Suppressor macrophage treated with lipopolysaccharide for 4 hours (primary cell): Measurements from ENCODE around the gene NR2F6.
A peak's percentile ranks its signal among the peaks of the same experiment; 100 is the strongest.

Experiments used
- DNase-seq: peaks from one replicate; pipeline ENCODE4 v3.0.0-alpha.2; 2020

Gene NR2F6

DNA sequence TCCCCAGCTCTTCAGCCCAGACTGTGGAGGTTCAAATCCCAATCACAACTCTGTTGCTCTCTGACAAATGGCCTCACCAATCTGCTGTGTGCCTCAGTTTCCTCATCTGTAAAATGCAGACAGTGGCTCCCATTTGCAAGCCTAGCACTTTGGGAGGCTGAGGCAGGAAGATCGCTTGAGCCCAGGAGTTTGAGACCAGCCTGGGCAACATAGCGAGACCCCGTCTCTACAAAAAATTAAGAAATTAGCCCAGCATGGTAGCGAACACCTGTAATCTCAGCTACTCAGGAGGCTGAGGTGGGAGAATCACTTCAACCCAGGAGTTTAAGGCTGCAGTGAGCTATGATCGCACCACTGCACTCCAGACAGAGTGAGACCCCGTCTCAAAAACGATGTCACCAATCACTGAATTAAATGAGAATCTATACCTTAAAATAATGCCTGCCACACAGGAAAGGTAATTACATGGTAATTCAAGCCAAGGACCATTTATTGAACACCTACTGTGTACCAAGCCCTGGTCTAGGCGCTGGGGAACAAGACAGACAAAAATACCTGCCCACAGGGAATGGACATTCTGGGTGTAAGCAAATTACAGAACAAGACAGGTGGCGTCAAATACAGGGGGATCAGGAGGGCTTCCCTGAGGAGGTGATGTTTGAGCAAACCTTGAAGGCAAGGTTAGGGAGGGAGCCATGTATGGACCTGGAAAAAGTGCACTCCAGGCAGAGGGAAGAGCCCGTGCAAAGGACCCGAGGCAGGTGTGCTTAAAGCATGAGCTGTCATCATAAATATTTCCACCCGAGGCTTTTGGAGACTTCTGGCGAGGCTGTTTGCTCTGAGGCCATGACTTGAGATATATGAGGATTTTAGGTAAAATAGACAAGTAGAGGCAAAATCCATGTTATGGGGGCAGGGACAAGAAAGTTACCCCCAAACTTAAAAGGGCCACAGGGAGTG is 7.7 kb downstream of the NR2F6 start:
- no peak for DNase-seq

DNA sequence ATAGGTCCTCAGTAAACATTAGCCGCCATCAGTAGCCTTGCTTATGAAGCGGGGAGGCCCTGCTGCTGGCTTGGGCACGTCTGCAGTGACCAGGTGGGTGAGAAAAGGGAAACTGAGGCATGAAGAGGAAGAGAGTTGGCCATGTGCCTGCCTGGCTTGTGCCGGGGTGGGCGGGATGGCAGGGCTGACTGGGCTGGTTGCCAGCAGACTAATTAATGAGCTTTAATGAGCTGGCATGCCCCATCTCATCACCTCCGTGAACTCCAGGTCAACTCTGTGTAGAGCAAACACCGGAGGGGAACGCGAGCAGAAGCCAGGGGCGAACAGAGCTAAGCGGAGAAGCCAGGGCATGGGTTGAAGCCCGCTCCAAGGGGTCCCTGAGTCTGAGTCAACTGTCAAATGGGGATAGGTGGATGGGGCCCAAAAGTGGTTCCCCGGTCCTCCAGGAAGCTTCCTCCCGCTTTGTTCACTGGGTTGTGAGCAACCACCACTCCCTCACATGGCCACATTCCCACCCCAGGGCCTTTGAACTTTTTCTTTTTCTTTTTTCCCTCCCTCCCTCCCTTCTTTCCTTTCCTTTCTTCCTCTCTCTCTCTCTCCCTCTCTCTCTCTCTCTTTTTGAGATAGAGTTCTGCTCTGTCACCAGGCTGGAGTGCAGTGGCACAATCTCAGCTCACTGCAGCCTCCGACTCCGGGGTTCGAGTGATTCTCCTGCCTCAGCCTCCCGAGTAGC is 8.7 kb downstream of the NR2F6 start:
- DNase-seq, result no peak

DNA sequence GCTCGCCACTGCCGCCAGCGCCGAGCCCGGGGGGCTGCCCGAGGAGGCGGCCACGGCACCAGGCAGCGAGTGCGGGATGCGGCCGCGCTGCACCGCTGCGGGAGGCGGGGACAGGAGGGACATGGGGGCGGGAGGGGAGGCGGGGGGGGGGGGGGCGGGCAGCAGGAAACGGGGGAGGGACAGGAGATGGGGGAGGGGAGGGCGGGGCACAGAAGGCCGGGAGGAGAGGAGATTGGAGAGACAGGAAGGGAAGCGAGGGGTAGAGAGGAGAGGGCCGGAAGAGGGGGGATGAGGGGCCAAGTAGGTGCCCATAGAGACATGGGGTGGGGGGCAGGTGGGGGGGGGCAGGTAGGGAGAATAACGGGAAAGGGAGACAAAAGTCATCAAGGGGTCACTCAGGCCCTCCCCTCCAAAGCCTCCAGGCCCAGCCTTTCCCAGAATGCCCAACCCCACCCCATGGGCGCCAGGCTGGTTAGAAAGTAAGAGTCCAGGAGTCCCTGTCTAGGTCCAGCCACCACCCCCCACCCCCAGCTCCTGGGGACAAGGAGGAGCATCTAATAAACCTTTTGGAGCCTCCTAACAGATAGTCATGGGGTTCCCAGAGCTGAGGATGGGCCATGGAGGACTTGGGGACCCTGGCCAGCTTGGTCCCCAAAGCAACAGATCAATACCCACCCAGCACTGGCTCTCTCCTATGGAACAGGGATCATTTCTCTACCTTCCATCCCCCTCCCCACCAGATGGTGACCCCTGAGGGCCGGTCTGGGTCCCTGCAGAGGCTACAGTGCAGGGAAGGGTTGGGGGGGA is 9.5 kb downstream of the NR2F6 start:
- no peak for DNase-seq

DNA sequence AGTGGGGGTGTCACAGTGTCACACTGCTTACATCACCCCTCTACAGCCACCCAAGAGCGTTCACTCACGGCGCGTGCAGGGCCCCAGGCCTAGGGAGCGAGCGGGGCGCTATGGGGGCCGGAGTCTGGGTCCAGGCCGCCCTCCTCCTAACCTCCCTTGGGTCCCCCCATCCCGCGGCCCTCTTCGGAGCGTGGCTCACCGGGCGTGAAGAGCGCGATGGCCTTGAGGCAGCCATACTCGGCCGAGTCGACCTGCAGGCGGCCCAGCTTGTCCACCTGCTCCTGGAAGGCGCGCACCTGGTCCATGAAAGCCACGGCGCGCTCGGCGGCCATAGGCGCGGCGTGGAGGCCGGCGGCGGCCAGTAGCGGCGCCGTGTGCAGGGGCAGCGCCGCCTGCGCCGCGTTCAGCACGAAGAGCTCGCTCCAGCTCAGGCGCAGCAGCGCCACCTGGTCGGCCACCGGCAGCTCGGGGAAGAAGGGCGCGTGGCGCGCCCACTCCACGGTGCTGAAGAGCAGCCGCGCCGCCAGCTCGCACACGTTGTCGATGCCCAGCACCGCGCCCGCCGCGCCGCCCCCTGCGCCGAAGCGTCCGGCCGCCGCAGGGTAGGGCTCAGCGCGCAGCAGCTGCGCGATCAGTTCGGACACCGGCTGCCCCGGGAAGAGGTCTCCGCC is 10.3 kb downstream of the NR2F6 start:
- DNase-seq, result peak; percentile 74

DNA sequence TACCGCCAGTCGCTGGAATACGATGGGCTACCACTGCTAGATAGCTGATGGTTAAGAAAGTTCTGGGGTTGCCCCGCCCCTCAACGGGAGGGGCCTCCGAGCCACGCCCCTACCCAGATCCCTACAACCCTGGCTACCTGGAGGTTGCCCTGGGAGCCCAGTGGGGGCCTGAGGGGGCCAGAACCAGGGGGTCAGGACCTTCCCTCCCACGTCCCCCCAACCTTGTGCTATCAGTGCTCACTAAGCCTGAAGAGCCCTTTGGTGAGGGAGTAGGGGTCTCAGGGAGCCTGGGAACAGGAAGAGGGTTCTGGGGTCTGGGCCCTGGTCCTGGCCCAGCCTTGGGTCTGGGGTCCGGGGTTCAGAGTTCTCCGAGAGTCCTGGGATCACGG is 10.8 kb downstream of the NR2F6 start:
- peak; percentile 58 for DNase-seq

DNA sequence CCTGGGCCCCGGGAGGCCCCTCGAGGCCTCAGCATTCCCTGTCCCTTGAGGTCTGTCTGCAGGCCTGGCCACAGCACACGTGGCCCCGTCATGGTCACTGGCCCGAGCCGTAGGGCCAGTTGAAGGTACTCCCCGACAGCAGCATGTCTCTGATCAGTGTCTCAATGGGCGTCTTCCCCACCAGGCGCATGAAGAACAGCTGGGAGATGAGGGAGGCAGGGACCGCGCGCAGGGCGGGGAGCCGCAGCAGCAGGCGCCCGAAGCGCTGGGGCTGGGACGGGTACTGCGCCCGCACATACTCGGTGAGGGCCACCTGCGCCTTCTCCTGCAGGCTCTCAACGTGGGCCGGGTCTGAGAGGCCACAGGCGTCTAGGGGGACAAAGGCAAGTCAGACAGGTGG is 13.5 kb downstream of the NR2F6 start:
- no peak for DNase-seq

DNA sequence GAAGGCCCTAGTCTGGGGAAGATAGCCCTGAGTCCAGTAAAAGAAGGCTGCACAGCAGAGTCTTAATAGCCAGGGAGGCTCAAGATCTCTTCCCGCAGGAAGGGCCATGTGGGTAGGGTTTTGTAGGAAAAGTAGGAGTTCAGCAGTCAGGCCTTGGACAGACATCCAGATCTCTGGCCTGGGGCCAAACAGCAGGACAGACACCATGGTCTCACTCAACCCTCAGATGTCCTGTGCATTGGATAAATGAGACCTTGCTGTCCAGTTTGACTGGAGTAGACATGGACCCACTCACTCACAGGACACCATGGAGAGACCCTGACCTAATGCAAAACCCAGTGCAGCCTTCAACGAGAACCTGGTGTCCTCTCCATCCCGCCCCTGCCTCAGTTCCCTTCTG is 15.8 kb downstream of the NR2F6 start:
- DNase-seq, result no peak

DNA sequence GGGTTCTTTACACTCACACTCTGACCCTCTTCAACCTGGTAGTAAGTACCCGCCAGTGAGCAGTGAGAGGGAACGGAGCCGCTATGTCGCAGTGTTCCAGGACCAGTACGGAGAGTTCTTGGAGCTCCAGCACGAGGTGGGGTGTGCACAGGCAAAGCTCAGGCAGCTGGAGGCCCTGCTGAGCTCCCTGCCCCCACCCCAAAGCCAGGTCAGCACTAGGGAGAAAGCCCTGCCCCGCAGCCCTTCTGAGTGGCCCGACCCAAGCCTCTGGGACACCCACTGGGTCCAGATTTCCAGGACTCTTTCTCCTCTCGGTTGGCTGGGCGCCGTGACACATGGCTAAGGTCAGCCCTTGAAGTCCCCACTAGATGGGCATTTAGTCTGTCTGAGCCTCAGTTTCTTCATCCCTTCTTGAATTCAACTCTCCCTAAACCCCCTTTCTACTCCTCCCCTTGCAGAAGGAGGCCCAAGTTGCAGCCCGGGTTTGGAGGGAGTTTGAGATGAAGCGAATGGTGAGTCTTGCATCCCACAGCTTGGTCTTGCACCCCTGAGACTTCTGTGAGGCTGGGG is 17.8 kb downstream of the NR2F6 start:
- DNase-seq, result no peak

DNA sequence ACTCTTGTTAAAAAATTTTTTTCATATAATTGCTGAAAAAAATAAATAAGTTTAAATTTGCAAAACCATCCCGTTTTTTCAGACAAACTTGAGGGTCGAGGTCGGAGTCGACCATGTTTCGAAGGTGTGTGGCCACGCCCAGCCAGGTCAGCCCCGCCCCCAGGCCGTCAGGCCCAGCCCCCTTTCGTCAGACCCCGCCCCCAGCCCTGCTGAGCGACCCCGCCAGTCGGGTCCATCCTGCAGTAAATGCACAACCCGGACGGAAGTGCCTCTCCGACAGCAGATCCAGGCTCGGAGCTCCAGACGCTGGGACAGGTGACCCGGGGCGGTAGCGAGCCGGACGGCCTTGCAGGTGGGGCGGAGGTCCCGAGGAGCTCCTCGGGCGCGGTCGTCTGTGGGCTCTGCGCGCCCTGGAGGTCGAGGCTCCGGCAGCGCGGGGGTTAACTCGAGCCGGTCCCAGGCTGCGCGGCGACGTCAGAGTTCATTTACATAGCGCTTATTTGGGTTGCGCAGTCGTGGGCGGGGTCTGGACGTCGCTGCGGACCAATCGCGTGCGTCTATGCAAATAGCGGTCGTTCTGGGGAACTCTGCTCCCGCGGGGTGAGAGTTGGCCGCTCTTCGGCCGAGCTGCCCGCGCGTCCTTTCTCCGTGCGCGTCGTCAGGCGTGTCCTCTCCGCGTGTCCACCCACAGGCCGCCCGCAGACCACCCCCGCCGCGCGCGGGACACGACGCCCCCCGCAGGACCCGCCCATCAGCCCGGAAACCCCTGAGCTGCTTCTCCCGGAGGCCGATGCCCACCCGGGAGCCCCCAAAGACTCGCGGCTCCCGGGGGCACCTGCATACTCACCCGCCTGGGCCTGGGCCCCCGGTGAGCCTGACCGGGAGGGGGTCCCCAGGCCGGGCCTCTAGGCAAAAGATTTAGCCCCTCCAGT is 19.5 kb downstream of the NR2F6 start, which contains the start of gene OCEL1:
OCEL1 (plus strand) TSS at position 225 of the 932 bp plus-strand sequence; CDS start at position 247, 22 bp downstream.
- DNase-seq, result peak; percentile 99

DNA sequence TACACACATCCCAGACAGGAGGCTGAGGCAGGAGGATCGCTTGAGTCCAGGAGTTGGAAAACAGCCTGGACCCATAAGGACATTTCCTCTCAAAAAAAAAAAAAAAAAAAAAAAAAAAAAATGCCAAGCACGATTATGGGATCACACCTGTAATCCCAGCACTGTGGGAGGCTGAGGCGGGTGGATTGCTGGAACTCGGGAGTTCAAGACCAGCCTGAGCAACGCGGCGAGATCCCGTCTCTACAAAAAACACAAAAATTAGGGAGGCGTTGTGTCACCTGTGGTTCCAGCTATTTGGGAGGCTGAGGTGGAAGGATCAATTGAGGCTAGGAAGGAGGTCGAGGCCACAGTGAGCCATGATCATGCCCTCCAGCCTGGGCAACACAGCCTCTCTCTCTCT is 20.7 kb downstream of the NR2F6 start:
- DNase-seq, result no peak

DNA sequence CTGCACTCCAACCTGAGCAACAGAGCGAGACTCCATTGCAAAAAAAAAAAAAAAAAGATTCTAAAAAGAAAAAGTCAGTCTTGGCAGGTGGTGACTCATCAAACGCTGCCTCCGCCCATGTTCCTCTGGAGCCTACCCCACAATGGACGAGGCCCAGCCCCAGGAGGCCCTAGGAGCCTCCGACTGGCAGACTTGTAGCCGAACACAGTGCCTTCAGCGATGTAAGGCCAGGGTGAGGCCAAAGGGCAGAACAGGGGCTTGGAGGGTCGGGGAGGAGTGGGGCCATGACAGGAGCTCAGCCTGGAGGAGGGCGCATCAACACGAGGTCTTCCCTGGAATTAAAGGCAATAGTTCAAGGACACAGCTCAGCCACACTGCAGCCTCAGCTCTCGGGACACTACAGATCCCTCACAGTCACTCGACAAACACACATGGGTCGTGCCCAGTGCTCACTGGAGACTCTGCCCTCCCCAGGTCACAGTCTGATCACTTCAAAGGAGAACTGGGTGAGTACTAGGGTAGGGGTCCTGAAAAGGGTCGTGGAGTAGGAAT is 25.4 kb downstream of the NR2F6 start:
- peak; percentile 40 for DNase-seq

DNA sequence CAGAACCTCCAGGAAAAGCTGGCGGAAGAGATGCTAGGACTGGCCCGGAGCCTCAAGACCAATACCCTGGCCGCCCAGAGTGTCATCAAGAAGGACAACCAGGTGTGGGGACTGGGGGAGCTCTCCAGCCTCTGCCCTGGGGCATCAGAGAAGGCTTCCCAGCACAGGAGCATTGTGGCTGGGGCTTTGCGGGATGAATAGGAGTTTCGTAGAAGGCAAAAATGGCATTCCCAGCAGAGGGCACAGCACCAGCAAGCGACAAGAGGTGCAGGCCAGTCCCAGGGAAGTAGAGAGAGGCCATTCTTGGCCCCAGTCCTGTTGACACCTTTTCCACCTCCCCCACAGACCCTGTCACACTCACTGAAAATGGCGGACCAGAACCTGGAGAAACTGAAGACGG is 26.4 kb downstream of the NR2F6 start:
- no peak for DNase-seq

DNA sequence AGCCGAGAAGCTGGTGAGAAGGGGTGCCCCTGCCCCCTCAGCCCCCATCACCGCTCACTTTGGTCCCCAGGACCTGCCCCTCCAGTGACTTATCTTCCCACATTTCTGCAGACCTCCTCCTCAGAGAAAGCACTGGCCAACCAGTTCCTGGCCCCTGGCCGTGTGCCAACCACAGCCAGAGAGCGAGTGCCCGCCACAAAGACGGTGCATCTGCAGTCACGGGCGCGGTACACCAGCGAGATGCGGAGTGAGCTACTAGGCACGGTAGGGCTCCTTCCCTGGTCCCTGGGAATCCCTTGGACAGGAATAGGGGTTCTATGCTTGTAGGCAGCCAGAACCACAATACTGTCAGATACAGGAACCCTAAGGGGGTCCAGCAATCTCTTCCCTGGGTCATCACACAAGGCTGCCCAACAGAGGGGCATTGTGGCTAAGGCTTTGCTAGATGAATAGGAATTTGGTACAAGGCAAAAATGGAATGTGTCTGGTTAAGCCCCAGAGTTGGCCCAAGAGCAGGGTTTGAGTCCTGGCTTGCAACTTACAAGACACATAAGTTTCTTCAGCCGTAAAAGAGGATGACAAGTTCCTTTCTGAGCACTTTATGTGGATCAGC is 29.6 kb downstream of the NR2F6 start:
- no peak for DNase-seq

DNA sequence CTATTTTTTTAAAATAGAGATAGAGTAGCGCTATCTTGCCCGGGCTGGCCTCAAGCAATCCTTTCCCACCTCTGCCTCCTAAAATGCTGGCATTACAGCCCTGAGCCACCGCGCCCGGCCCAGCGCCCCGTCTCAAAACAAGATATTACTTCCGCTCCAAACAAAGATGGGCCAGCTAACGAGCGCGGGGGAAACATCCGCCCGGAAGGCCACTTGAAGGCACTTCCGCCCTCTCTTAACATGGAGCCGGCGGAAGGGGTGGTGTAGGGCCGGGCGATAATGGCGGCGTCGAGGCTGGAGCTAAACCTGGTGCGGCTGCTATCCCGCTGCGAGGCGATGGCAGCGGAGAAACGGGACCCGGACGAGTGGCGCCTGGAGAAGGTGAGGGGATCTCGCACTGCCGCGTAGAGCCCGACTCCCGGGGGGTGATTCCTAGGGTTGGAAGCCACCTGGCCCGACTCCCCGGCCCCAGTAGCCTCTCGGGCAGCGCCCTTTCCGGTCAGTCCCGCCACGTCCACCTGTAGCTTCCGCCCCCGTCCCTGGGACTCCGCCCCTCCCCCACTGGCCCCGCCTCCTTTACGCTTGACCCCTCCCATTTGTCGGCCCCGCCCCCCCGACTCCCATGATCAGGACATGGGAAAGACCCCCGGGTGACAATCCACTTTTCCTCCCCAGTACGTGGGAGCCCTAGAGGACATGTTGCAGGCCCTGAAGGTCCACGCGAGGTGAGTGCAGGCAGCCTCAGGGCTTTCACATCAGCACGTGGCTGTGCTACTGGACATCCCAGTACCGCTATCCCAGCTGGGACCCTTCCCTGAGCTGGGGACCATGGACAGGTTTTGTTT is 30.4 kb downstream of the NR2F6 start, which contains the start of gene USE1:
USE1 (plus strand) TSS at position 231 of the 845 bp plus-strand sequence; CDS start at position 280, 49 bp downstream.
- DNase-seq, result peak; percentile 94

DNA sequence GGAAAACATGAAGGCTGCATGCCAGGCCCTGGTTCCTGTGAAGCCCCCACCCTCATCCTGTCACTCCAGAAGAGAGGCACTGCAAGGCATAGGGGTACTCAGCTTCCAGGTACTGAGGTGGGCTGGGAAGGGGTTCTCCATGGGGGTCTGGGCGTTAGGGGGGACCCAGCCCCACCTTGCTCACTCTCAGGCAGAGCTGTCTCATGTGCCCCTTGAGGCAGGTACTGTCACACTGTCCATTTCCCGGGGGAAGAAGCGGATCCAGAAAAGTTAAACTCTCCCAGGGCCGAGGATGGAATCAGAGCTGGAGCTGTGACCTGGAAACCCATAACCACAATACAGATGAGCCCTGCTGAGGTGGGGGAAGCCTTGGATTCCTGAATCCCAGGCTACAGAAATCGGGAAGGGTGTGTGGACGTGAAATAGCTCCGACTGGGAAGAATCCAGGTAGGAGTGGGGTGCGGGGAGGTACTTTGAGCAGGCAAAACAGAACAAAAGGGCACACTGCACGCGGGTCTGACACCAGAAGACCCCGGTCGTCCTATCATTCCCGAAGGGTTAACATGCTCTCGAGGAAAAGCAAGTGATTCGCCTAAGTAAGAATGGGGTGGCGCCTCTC is 31.1 kb downstream of the NR2F6 start:
- DNase-seq, result no peak

DNA sequence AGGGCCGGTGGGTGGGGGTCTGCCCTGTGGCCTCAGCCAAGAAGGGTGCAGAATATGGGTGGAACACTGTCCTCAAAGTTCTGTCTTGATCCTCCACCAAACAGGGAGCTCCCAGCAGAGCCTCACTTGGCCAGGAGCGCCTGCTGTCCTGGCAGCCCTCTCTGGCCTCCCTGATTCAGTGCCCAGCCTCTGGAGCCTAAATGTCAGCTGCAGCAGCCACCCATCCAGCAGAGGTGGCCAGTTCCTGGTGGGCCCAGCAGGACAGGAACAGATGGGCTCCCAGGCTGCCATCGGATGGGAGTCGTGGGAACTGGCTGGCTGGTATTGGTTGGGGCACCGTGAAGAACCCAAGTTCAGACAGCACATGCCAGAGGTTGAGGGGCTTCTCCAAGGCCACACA is 32.4 kb downstream of the NR2F6 start:
- no peak for DNase-seq

DNA sequence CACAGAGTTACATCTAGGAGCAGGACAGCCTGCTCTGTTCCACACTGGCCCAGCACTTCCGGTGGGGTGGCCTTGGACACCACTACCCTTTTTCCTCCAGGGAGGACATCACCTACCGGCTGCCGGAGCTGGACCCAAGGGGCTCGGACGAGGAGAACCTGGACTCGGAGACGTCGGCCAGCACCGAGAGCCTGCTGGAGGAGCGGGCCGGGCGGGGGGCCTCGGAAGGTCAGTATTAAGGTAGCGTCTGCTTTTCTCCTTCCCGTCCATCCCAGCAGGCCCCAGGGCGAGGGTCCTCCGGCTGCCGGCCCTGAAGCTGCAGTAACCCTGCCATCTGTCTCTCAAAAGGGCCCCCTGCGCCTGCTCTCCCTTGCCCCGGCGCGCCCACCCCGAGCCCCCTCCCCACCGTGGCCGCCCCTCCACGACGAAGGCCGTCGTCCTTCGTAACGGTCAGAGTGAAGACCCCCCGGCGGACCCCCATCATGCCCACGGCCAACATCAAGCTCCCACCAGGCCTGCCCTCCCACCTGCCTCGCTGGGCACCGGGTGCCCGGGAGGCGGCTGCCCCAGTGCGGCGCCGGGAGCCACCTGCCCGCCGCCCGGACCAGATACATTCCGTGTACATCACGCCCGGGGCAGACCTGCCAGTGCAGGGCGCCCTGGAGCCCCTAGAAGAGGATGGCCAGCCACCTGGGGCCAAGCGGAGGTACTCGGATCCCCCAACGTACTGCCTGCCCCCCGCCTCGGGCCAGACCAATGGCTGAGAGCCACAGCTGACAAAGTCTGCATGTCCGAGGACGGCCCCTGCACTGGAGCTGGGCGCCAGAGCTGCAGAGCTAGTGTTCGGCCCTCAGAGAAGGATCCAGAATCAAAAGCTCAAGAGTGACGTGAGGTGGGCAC is 33.9 kb downstream of the NR2F6 start:
- DNase-seq, result no peak

DNA sequence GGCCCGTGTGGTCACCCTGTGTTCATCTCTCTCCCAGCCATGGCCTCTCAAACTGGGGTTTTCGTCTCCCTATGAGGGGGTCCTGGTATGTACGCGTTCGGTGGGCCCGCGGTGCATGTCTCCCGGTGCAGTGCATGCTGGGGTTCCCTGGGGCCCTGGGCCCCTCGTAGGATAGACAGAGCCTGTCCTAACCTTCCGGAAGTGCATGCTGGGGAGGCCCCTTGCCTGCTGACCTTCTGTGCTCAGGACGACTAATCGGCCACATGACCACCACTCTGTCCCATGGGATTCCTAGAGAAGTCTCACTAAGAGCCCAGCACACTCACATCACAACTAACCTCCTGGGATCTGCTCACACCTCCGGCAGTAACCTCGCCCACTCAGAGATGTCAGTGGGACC is 35.4 kb downstream of the NR2F6 start:
- no peak for DNase-seq
